OCI-LY7 (cell line): ENCODE measurements around the gene TDRD7.

ENCODE experiments used
- EZH2phosphoT487 ChIP-seq: fragments of 200-600 bp; sonication (generic); IDR thresholded peaks from 2 replicates; pipeline ENCODE4 v1.6.1; 2018; ENCODE audit warnings: low read depth, borderline replicate concordance, mild to moderate bottlenecking, mixed run types, antibody characterized with exemption, low read length, moderate library complexity, mixed read lengths
- TF ChIP-seq, protein P1 (sequence below): fragments of 200-600 bp; sonication (generic); conservative IDR thresholded peaks from 2 replicates; pipeline ENCODE4 v1.5.1; 2014; ENCODE audit warnings: mild to moderate bottlenecking, antibody characterized with exemption, low read length, moderate library complexity, mixed read lengths

DNA sequence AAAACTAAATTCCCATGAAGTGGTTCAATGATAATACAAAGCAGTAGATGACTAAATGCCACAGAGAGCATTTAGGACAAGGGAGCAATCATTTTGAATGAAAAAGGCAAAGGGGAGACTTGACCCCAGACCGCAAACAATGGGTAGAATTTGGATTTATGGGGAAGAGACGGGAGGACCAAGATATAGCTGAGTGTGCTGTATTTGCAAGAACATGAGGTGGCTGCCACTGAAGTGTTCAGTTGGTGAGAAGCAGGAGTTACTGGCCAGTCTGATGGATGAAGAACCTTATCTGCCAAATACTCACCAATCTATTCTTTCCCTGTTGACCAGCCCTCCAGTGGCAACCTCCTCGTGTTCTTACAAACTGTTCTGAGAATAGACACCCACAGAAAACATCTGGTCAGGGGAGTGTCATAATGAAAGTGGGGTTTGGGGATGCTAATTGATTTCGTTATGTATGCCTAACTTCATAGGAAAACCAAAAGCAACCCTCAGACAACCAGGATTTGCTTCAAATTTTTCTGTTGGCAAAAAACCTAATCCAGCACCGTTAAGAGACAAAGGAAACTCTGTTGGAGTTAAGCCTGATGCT, 19.8 kb downstream of the TDRD7 start:
- TF ChIP-seq, protein P1, sequence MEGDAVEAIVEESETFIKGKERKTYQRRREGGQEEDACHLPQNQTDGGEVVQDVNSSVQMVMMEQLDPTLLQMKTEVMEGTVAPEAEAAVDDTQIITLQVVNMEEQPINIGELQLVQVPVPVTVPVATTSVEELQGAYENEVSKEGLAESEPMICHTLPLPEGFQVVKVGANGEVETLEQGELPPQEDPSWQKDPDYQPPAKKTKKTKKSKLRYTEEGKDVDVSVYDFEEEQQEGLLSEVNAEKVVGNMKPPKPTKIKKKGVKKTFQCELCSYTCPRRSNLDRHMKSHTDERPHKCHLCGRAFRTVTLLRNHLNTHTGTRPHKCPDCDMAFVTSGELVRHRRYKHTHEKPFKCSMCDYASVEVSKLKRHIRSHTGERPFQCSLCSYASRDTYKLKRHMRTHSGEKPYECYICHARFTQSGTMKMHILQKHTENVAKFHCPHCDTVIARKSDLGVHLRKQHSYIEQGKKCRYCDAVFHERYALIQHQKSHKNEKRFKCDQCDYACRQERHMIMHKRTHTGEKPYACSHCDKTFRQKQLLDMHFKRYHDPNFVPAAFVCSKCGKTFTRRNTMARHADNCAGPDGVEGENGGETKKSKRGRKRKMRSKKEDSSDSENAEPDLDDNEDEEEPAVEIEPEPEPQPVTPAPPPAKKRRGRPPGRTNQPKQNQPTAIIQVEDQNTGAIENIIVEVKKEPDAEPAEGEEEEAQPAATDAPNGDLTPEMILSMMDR, result no peak
- no peak for TF ChIP-seq EZH2phosphoT487
